Umbilical cord (tissue), 2 donors: Measurements from ENCODE around the gene BEX4. TPM values are rescaled to one million over a fixed set of nuclear protein-coding genes. Genes with fewer than 3 reads are reported as not detected.

Source experiments
- DNase-seq: peaks from one replicate; pipeline ENCODE4 v3.0.0-alpha.2; 2015; ENCODE audit warnings: low spot score
- total RNA-seq: library from RNA; depleted of rRNA; stranded (reverse); fragments of >200 nt; gene quantifications from one replicate; pipeline ENCODE4 v1.2.3, GENCODE V29; 2014; ENCODE audit warnings: low replicate concordance; ENCODE audit not compliant: insufficient read depth

Gene BEX4
- total RNA-seq, 1 donor from 2014 or later = 24.6 TPM

- DNase-seq = no peak
Measured at GRCh38 chrX:103236296-103236695, 21.4 kb downstream of the BEX4 start.

DNA sequence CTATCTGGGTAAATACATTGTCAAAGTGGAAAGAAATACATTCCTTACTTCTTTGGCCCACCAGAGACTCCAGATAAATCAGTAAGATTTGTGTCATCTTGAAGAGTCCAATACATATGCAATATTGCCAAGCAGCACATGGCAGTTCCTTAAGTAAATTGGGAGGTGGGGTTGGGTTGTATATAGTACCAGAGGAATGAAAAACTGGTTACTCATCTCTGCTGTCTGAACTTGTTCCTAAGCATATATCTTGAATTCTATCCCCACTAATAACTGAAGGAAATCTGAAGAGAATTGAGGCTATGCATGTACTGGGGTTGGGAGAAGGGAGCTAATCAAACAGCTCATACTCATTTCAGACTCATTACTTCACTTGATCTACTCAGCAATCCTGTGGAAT is 25.2 kb downstream of the BEX4 start:
- DNase-seq = no peak

- peak; percentile 6 for DNase-seq
Measured at GRCh38 chrX:103248553-103248952, 33.6 kb downstream of the BEX4 start.

DNA sequence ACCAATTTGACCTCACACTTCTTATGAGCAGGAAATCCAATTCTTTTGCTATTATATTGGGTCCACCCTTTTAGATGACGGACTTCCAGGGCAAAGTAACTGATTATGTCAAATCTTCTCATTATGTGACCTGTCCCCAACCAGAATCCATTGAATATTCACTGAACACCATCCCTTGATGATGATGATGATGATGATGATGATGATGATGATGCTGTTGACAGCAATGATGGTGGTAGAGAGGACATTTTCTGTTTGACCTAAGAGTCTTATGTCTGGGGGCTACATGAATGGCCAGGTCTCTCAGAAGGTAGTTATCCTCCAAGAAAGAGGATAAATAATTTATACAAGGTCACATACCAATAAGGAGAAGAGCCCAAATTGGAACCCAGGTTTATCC is 34.9 kb downstream of the BEX4 start:
- DNase-seq = no peak

- peak; percentile 38 for DNase-seq
Measured at GRCh38 chrX:103250977-103251376, 36.1 kb downstream of the BEX4 start.

- peak; percentile 59 for DNase-seq
Measured at GRCh38 chrX:103253608-103254007, 38.7 kb downstream of the BEX4 start.

GRCh38 chrX:103254171-103254824 is 39.4 kb downstream of the BEX4 start:
- peak; percentile 64 for DNase-seq

DNA sequence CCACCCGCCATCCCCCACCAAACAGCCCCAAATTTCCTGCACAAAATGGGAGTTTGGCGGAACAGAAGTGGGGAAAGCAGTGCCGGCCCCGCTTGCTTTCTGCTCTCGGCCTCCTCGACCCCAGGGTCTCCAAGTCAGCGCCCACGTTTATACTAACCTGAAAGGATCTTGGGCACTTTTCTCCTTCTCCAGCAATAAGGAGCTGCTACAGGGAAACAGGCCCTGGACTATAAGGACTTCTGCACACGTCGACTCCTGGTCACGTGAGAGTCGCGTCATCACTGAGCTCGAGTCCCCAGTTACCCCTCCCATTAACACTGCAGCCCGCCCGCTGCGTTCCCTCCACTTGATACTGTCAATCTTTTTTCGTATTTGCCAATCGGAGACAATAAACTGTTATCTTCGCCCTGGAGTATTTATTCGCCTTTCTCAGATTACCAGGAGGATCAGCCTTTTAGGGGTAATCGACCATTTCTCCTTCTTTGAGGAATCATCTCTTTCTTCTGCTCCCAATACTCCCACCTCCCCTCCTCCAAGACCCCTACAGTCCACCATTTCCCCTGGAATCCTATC is 40.1 kb downstream of the BEX4 start, which contains the start of gene TCEAL8:
Gene TCEAL8, minus strand, starts transcription at position 235 of the 573 bp plus-strand sequence. CDS start 1,176 bp downstream, outside the sequence.
- DNase-seq = peak; percentile 91

GRCh38 chrX:103256651-103257050 is 41.7 kb downstream of the BEX4 start:
- DNase-seq = no peak

- DNase-seq = no peak
Measured at GRCh38 chrX:103258275-103258674, 43.4 kb downstream of the BEX4 start.

Other genes starting within 250 kb of the BEX4 start
- gene BEX1, start 150.9 kb upstream of the BEX4 start, total RNA-seq = 1.2 TPM
- not detected for gene NXF3, start 122.0 kb upstream of the BEX4 start, total RNA-seq
- gene TCEAL8, start 40.0 kb downstream of the BEX4 start, total RNA-seq = 160 TPM
- gene TCEAL5, start 61.6 kb downstream of the BEX4 start, total RNA-seq = not detected
- 14.7 TPM for gene BEX2, start 95.9 kb downstream of the BEX4 start, total RNA-seq
- gene TCEAL7, start 115.1 kb downstream of the BEX4 start, total RNA-seq = 11.3 TPM
- gene TCEAL9, start 141.4 kb downstream of the BEX4 start, total RNA-seq = 104 TPM
- 102 TPM for gene BEX3, start 161.4 kb downstream of the BEX4 start, total RNA-seq